H9 (cell line): ENCODE results near the gene BPIFB1. TPM values are rescaled to one million over a fixed set of nuclear protein-coding genes. Genes with fewer than 3 reads are reported as not detected.

Experiments
- DNase-seq: peaks from one replicate; pipeline ENCODE4 v3.0.0-alpha.2; 2017
- H2AFZ ChIP-seq: one replicate; pipeline ENCODE4 v1.6.1; 2013; ENCODE audit warnings: mild to moderate bottlenecking, low read length, control low read depth, moderate library complexity
- H2AK5ac ChIP-seq: 2 replicates; pipeline ENCODE4 v1.6.1; 2013; ENCODE audit warnings: low read length, control low read depth, mixed read lengths; ENCODE audit not compliant: insufficient read length
- H2BK120ac ChIP-seq: one replicate; pipeline ENCODE4 v1.6.1; 2013; ENCODE audit warnings: low read depth, mild to moderate bottlenecking, low read length, control low read depth, inconsistent platforms; ENCODE audit not compliant: poor library complexity, severe bottlenecking
- H2BK12ac ChIP-seq: 2 replicates; pipeline ENCODE4 v1.6.1; 2013; ENCODE audit warnings: low read length, control low read depth, mixed read lengths, low read depth; ENCODE audit not compliant: insufficient read length
- H2BK15ac ChIP-seq: 2 replicates; pipeline ENCODE4 v1.6.1; 2013; ENCODE audit warnings: low read depth, low read length, control low read depth
- H2BK20ac ChIP-seq: one replicate; pipeline ENCODE4 v1.6.1; 2013; ENCODE audit warnings: low read depth, mild to moderate bottlenecking, low read length, control low read depth, inconsistent platforms; ENCODE audit not compliant: poor library complexity, severe bottlenecking
- H2BK5ac ChIP-seq: 2 replicates; pipeline ENCODE4 v1.6.1; 2013; ENCODE audit warnings: low read length, control low read depth, mixed read lengths; ENCODE audit not compliant: insufficient read length
- H3K14ac ChIP-seq: 2 replicates; pipeline ENCODE4 v1.6.1; 2013; ENCODE audit warnings: low read length, control low read depth; ENCODE audit not compliant: insufficient read depth
- H3K18ac ChIP-seq: 2 replicates; pipeline ENCODE4 v1.6.1; 2013; ENCODE audit warnings: low read depth, mild to moderate bottlenecking, mixed read lengths, low read length, control low read depth; ENCODE audit not compliant: insufficient read length
- H3K23ac ChIP-seq: 2 replicates; pipeline ENCODE4 v1.6.1; 2013; ENCODE audit warnings: low read length, control low read depth, mixed read lengths, low read depth; ENCODE audit not compliant: insufficient read length
- H3K23me2 ChIP-seq: 2 replicates; pipeline ENCODE4 v1.6.1; 2013; ENCODE audit warnings: low read depth, mild to moderate bottlenecking, mixed read lengths, low read length, control low read depth; ENCODE audit not compliant: insufficient read length, poor library complexity, severe bottlenecking
- H3K27ac ChIP-seq: 2 replicates; pipeline ENCODE4 v1.5.1; 2013; ENCODE audit warnings: low read length, control low read depth, mixed read lengths, low read depth; ENCODE audit not compliant: insufficient read length
- H3K27me3 ChIP-seq: 2 replicates; pipeline ENCODE4 v1.6.1; 2013; ENCODE audit warnings: low read length, control low read depth, inconsistent platforms; ENCODE audit not compliant: insufficient read depth
- H3K4ac ChIP-seq: 2 replicates; pipeline ENCODE4 v1.6.1; 2013; ENCODE audit warnings: low read depth, mild to moderate bottlenecking, control low read depth, inconsistent platforms, low read length, moderate library complexity
- H3K4me1 ChIP-seq: 2 replicates; pipeline ENCODE4 v1.6.1; 2013; ENCODE audit warnings: low read length, control low read depth, inconsistent platforms; ENCODE audit not compliant: insufficient read depth
- H3K4me2 ChIP-seq: 2 replicates; pipeline ENCODE4 v1.6.1; 2013; ENCODE audit warnings: low read length, control low read depth, mixed read lengths; ENCODE audit not compliant: insufficient read length, insufficient read depth
- H3K56ac ChIP-seq: 2 replicates; pipeline ENCODE4 v1.6.1; 2013; ENCODE audit warnings: low read depth, mild to moderate bottlenecking, mixed read lengths, low read length, control low read depth; ENCODE audit not compliant: insufficient read length
- H3K79me1 ChIP-seq: 2 replicates; pipeline ENCODE4 v1.6.1; 2013; ENCODE audit warnings: low read depth, mild to moderate bottlenecking, moderate library complexity, low read length, control low read depth, inconsistent platforms; ENCODE audit not compliant: insufficient read depth, poor library complexity, severe bottlenecking
- H3K79me2 ChIP-seq: 2 replicates; pipeline ENCODE4 v1.6.1; 2013; ENCODE audit warnings: low read length, control low read depth, inconsistent platforms; ENCODE audit not compliant: insufficient read depth
- H3K9ac ChIP-seq: 2 replicates; pipeline ENCODE4 v1.6.1; 2013; ENCODE audit warnings: low read length, control low read depth, mixed read lengths; ENCODE audit not compliant: insufficient read length; ENCODE audit errors: extremely low read depth
- H3K9me3 ChIP-seq: one replicate; pipeline ENCODE4 v1.6.1; 2013; ENCODE audit warnings: low read depth, low read length, inconsistent platforms; ENCODE audit not compliant: control insufficient read depth
- H3T11ph ChIP-seq: one replicate; pipeline ENCODE4 v1.6.1; 2013; ENCODE audit warnings: mild to moderate bottlenecking, low read length, control low read depth, inconsistent platforms
- H4K20me1 ChIP-seq: one replicate; pipeline ENCODE4 v1.6.1; 2013; ENCODE audit not compliant: control insufficient read depth, insufficient read length, insufficient read depth
- H4K5ac ChIP-seq: 2 replicates; pipeline ENCODE4 v1.6.1; 2013; ENCODE audit warnings: low read depth, mild to moderate bottlenecking, mixed read lengths, low read length, control low read depth; ENCODE audit not compliant: insufficient read length
- H4K8ac ChIP-seq: replicated peaks from 2 replicates; pipeline ENCODE4 v1.6.1; 2013; ENCODE audit warnings: low read length, control low read depth, mixed read lengths, low read depth; ENCODE audit not compliant: insufficient read length
- H4K91ac ChIP-seq: 2 replicates; pipeline ENCODE4 v1.6.1; 2013; ENCODE audit warnings: low read depth, mild to moderate bottlenecking, moderate library complexity, mixed read lengths, low read length, control low read depth; ENCODE audit not compliant: insufficient read length
- H3K27ac Mint-ChIP-seq, 3 experiments: 2 replicates in 2 of 3; 3 replicates in 1 of 3; pipeline ENCODE4 v1.8.0; 2020 to 2021; ENCODE audit warnings: mixed read lengths in 3 of 3, mild to moderate bottlenecking in 1 of 3, moderate library complexity in 1 of 3
- H3K27me3 Mint-ChIP-seq: 2 replicates; pipeline ENCODE4 v1.8.0; 2021; ENCODE audit warnings: low read depth, mild to moderate bottlenecking, moderate library complexity, mixed read lengths
- H3K36me3 Mint-ChIP-seq, 3 experiments: 2 replicates in 2 of 3; 3 replicates in 1 of 3; pipeline ENCODE4 v1.8.0; 2020 to 2021; ENCODE audit warnings: low read depth in 3 of 3, mixed read lengths in 3 of 3; ENCODE audit not compliant: insufficient read depth in 1 of 3
- H3K4me1 Mint-ChIP-seq, 2 experiments: 2 replicates each; pipeline ENCODE4 v1.8.0; 2020; ENCODE audit warnings: mixed read lengths in 2 of 2
- H3K4me3 Mint-ChIP-seq, 2 experiments: 2 replicates in 1 of 2; 3 replicates in 1 of 2; pipeline ENCODE4 v1.8.0; 2020 to 2021; ENCODE audit warnings: mild to moderate bottlenecking in 2 of 2, mixed read lengths in 2 of 2, moderate library complexity in 1 of 2
- H3K9me3 Mint-ChIP-seq, 2 experiments: 2 replicates in 1 of 2; 3 replicates in 1 of 2; pipeline ENCODE4 v1.8.0; 2020; ENCODE audit warnings: mild to moderate bottlenecking in 2 of 2, mixed read lengths in 2 of 2, moderate library complexity in 1 of 2
- WGBS: extraction: QIAGEN DNeasy Blood & Tissue Kit; methylation state at CpG from one replicate; pipeline ENCODE4 v1.1.7; 2013; ENCODE audit warnings: missing lambda C conversion rate, low lambda C conversion rate, mixed read lengths; ENCODE audit not compliant: insufficient read length; ENCODE audit errors: extremely low coverage; 5-methylcytosine and 5-hydroxymethylcytosine counted together
- total RNA-seq: library from RNA; stranded (reverse); gene quantifications from 2 replicates; pipeline ENCODE4 v1.2.1, GENCODE V29; 2021
- TF ChIP-seq, protein P1 (sequence below): fragments of 200-600 bp; sonication (generic); conservative IDR thresholded peaks from 3 replicates; pipeline ENCODE4 v1.8.0; 2021; ENCODE audit warnings: antibody characterized with exemption, mild to moderate bottlenecking

Gene BPIFB1
- total RNA-seq, 1 experiment from 2014 or later = not detected

DNA sequence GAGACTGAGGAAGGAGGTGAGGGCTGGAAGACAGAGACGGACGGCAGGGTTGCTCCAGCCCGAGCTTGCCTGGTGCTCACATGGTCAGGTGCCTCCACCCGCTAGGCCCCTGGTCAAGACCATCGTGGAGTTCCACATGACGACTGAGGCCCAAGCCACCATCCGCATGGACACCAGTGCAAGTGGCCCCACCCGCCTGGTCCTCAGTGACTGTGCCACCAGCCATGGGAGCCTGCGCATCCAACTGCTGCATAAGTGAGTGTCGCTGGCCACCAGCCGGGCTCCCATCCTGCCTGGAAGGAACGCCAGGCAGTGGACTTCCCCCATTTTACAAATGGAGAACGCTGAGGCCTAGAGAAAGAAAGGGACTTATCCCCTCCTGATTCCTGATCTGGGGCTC is 7.8 kb downstream of the BPIFB1 start:
- H4K5ac ChIP-seq = no peak overlapping the region
- no peaks in the 10 kb centered on the region for H3K27me3 ChIP-seq
- no peak overlapping the region for H4K91ac ChIP-seq
- Mint-ChIP-seq H3K9me3 (no peaks in the 10 kb centered on the region), H3K4me3 (no peak overlapping the region), H3K4me1 (peaks cover 0 to 3% of the 10 kb centered on the region in 2 experiments; a peak in 1 of 4 replicates), H3K27me3 (peaks cover 28% of the 10 kb centered on the region), H3K27ac (no peak overlapping the region), H3K36me3 (no peaks in the 10 kb centered on the region)
- TF ChIP-seq, protein P1, sequence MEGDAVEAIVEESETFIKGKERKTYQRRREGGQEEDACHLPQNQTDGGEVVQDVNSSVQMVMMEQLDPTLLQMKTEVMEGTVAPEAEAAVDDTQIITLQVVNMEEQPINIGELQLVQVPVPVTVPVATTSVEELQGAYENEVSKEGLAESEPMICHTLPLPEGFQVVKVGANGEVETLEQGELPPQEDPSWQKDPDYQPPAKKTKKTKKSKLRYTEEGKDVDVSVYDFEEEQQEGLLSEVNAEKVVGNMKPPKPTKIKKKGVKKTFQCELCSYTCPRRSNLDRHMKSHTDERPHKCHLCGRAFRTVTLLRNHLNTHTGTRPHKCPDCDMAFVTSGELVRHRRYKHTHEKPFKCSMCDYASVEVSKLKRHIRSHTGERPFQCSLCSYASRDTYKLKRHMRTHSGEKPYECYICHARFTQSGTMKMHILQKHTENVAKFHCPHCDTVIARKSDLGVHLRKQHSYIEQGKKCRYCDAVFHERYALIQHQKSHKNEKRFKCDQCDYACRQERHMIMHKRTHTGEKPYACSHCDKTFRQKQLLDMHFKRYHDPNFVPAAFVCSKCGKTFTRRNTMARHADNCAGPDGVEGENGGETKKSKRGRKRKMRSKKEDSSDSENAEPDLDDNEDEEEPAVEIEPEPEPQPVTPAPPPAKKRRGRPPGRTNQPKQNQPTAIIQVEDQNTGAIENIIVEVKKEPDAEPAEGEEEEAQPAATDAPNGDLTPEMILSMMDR = no peak
- no peak overlapping the region for H3K4me2 ChIP-seq
- H2BK5ac ChIP-seq = no peak overlapping the region
- no peak overlapping the region for H3T11ph ChIP-seq
- H3K4ac ChIP-seq = no peak overlapping the region
- H3K56ac ChIP-seq = no peak overlapping the region
- no peak overlapping the region for H3K14ac ChIP-seq
- no peaks in the 10 kb centered on the region for H4K20me1 ChIP-seq
- H2BK12ac ChIP-seq = no peak overlapping the region
- H3K9ac ChIP-seq = no peak overlapping the region
- H2BK120ac ChIP-seq = no peak overlapping the region
- DNase-seq = no peak
- H3K9me3 ChIP-seq = no peaks in the 10 kb centered on the region
- H3K23me2 ChIP-seq = no peaks in the 10 kb centered on the region
- no peak overlapping the region for H2BK20ac ChIP-seq
- no CpG with 5 or more reads among the region's 13 CpGs for WGBS
- no peak overlapping the region for H2BK15ac ChIP-seq
- no peak overlapping the region for H4K8ac ChIP-seq
- H3K79me1 ChIP-seq = no peaks in the 10 kb centered on the region
- no peaks in the 10 kb centered on the region for H3K4me1 ChIP-seq
- H3K27ac ChIP-seq = no peak overlapping the region
- H3K23ac ChIP-seq = no peak overlapping the region
- H3K18ac ChIP-seq = no peak overlapping the region
- H2AK5ac ChIP-seq = no peak overlapping the region
- no peak overlapping the region for H2AFZ ChIP-seq
- H3K79me2 ChIP-seq = no peaks in the 10 kb centered on the region
